IMR-90 (cell line): Measurements from ENCODE around the gene NAV1. TPM values are rescaled to one million over a fixed set of nuclear protein-coding genes. Genes with fewer than 3 reads are reported as not detected.

Source experiments
- ATAC-seq: fragments of 200-7000 bp; cut with Tn5 transposase; 2 replicates; pipeline ENCODE4 v1.9.1; 2020; ENCODE audit warnings: low read depth, mild to moderate bottlenecking, moderate library complexity
- BruUV-seq: library from RNA; stranded (reverse); fragments of 400-500 nt; replicated peaks from 2 replicates; lab custom pipeline; 2021; lab: Mats Ljungman, UMichigan
- CTCF ChIA-PET: fragments of 300-600 bp; formaldehyde crosslinking; extraction: SDS; loops from one replicate; lab custom pipeline; 2021; ENCODE audit warnings: antibody characterized with exemption; lab: Yijun Ruan, JAX
- POLR2A ChIA-PET: fragments of 300-600 bp; sonication (Branson Sonifier 250); formaldehyde crosslinking; loops from one replicate; lab custom pipeline; 2022; ENCODE audit warnings: antibody characterized with exemption; ENCODE audit not compliant: unreplicated experiment; lab: Charles Lee
- DNase-seq: peaks from one replicate; pipeline ENCODE4 v3.0.0; 2013
- H2AFZ ChIP-seq: replicated peaks from 2 replicates; pipeline ENCODE3; 2013; ENCODE audit warnings: low read length, mild to moderate bottlenecking; ENCODE audit not compliant: poor library complexity
- H2AK5ac ChIP-seq: 2 replicates; pipeline ENCODE4 v1.6.1; 2013; ENCODE audit warnings: low read depth, low read length, inconsistent platforms
- H2AK9ac ChIP-seq: replicated peaks from 2 replicates; pipeline ENCODE3; 2013; ENCODE audit warnings: mild to moderate bottlenecking, low read depth, low read length, moderate library complexity; ENCODE audit not compliant: poor library complexity
- H2BK120ac ChIP-seq: 2 replicates; pipeline ENCODE4 v1.6.1; 2013; ENCODE audit warnings: low read depth, low read length, inconsistent platforms
- H2BK15ac ChIP-seq: 3 replicates; pipeline ENCODE4 v1.6.1; 2013; ENCODE audit warnings: low read depth, low read length, inconsistent platforms
- H2BK20ac ChIP-seq: 2 replicates; pipeline ENCODE4 v1.6.1; 2013; ENCODE audit warnings: low read depth, mild to moderate bottlenecking, inconsistent platforms, low read length, moderate library complexity
- H2BK5ac ChIP-seq: 2 replicates; pipeline ENCODE4 v1.6.1; 2013; ENCODE audit warnings: mild to moderate bottlenecking, low read depth, low read length, inconsistent platforms; ENCODE audit not compliant: poor library complexity, severe bottlenecking
- H3K14ac ChIP-seq: replicated peaks from 2 replicates; pipeline ENCODE4 v1.6.1; 2013; ENCODE audit warnings: low read depth, low read length, inconsistent platforms
- H3K18ac ChIP-seq: 2 replicates; pipeline ENCODE4 v1.6.1; 2013; ENCODE audit warnings: low read depth, low read length, control low read depth
- H3K23ac ChIP-seq: 2 replicates; pipeline ENCODE4 v1.6.1; 2013; ENCODE audit warnings: low read depth, low read length, inconsistent platforms
- H3K27ac ChIP-seq: 2 replicates; pipeline ENCODE4 v1.5.1; 2013; ENCODE audit warnings: mild to moderate bottlenecking, control low read depth, low read length; ENCODE audit not compliant: insufficient read depth
- H3K27me3 ChIP-seq: 2 replicates; pipeline ENCODE4 v1.6.1; 2013; ENCODE audit warnings: low read length; ENCODE audit not compliant: control insufficient read depth, insufficient read depth
- H3K36me3 ChIP-seq: 2 replicates; pipeline ENCODE4 v1.6.1; 2013; ENCODE audit warnings: low read length, mixed read lengths; ENCODE audit not compliant: control insufficient read depth, insufficient read depth
- H3K4ac ChIP-seq: 2 replicates; pipeline ENCODE4 v1.6.1; 2013; ENCODE audit warnings: low read depth, low read length, inconsistent platforms
- H3K4me1 ChIP-seq: 2 replicates; pipeline ENCODE4 v1.6.1; 2013; ENCODE audit warnings: low read length, mixed read lengths; ENCODE audit not compliant: control insufficient read depth, insufficient read depth
- H3K4me2 ChIP-seq: 2 replicates; pipeline ENCODE4 v1.6.1; 2013; ENCODE audit warnings: low read depth, mild to moderate bottlenecking, control low read depth, low read length, moderate library complexity
- H3K4me3 ChIP-seq: 2 replicates; pipeline ENCODE4 v1.5.1; 2013; ENCODE audit warnings: low read depth, mild to moderate bottlenecking, control low read depth, low read length, moderate library complexity; ENCODE audit not compliant: insufficient read depth
- H3K56ac ChIP-seq: 2 replicates; pipeline ENCODE4 v1.6.1; 2013; ENCODE audit warnings: low read length, inconsistent platforms; ENCODE audit not compliant: insufficient read depth; ENCODE audit errors: extremely low read depth
- H3K79me1 ChIP-seq, 2 experiments: 2 replicates each; pipeline ENCODE4 v1.6.1; 2013; ENCODE audit warnings: low read length in 2 of 2, inconsistent platforms in 1 of 2, low read depth in 1 of 2
- H3K9ac ChIP-seq: 2 replicates; pipeline ENCODE4 v1.6.1; 2013; ENCODE audit warnings: low read depth, low read length, control low read depth
- H3K9me1 ChIP-seq: 2 replicates; pipeline ENCODE4 v1.6.1; 2013; ENCODE audit warnings: low read length, inconsistent platforms; ENCODE audit not compliant: insufficient read depth
- H3K9me3 ChIP-seq: 2 replicates; pipeline ENCODE4 v1.6.1; 2013; ENCODE audit warnings: low read length; ENCODE audit not compliant: control insufficient read depth, insufficient read depth
- H4K20me1 ChIP-seq: 2 replicates; pipeline ENCODE4 v1.6.1; 2013; ENCODE audit warnings: low read length, inconsistent platforms; ENCODE audit not compliant: insufficient read depth
- H4K5ac ChIP-seq: 2 replicates; pipeline ENCODE4 v1.6.1; 2013; ENCODE audit warnings: mild to moderate bottlenecking, low read depth, low read length, control low read depth
- H4K8ac ChIP-seq, 2 experiments: 2 replicates each; pipeline ENCODE4 v1.6.1; 2013; ENCODE audit warnings: low read depth in 2 of 2, low read length in 2 of 2, control low read depth in 1 of 2, inconsistent platforms in 1 of 2
- H4K91ac ChIP-seq: 2 replicates; pipeline ENCODE4 v1.6.1; 2013; ENCODE audit warnings: low read depth, low read length, inconsistent platforms; ENCODE audit not compliant: insufficient read depth
- BHLHE40 ChIP-seq: fragments of 150-350 bp; IDR thresholded peaks from 2 replicates; pipeline ENCODE4 v1.6.1; 2016; ENCODE audit warnings: mild to moderate bottlenecking, low read depth, low read length
- CEBPB ChIP-seq: IDR thresholded peaks from 2 replicates; pipeline ENCODE4 v1.6.1; 2012; ENCODE audit warnings: low read depth, low read length, improper control_type of control experiment
- CHD1 ChIP-seq: IDR thresholded peaks from 2 replicates; pipeline ENCODE4 v1.6.1; 2012; ENCODE audit warnings: low read depth, low read length, improper control_type of control experiment
- FOS ChIP-seq: fragments of 150-350 bp; IDR thresholded peaks from 2 replicates; pipeline ENCODE4 v1.6.1; 2016; ENCODE audit warnings: low read depth, low read length
- MAFK ChIP-seq: IDR thresholded peaks from 2 replicates; pipeline ENCODE4 v1.6.1; 2012; ENCODE audit warnings: low read depth, low read length, improper control_type of control experiment
- MAZ ChIP-seq: IDR thresholded peaks from 2 replicates; pipeline ENCODE4 v1.6.1; 2012; ENCODE audit warnings: low read depth, mild to moderate bottlenecking, low read length, improper control_type of control experiment, moderate library complexity, borderline replicate concordance
- NFE2L2 ChIP-seq: fragments of 150-350 bp; IDR thresholded peaks from 2 replicates; pipeline ENCODE4 v1.6.1; 2016; ENCODE audit warnings: low read depth, mild to moderate bottlenecking, low read length
- RAD21 ChIP-seq: IDR thresholded peaks from 2 replicates; pipeline ENCODE4 v1.6.1; 2012; ENCODE audit warnings: low read length, improper control_type of control experiment
- RFX5 ChIP-seq: IDR thresholded peaks from 2 replicates; pipeline ENCODE4 v1.8.0; 2012; ENCODE audit warnings: low read depth, mild to moderate bottlenecking, low read length, moderate library complexity
- SMC3 ChIP-seq: fragments of 150-350 bp; IDR thresholded peaks from 2 replicates; pipeline ENCODE4 v1.6.1; 2016; ENCODE audit warnings: low read depth, mild to moderate bottlenecking, antibody characterized with exemption, low read length, moderate library complexity
- WGBS, 2 experiments: methylation state at CpG; one replicate each; pipeline versions ENCODE4 v1.1.5 to v1.1.7; 2013; ENCODE audit warnings: missing lambda C conversion rate in 2 of 2; ENCODE audit not compliant: insufficient read length in 1 of 2; ENCODE audit errors: extremely low coverage in 2 of 2; 5-methylcytosine and 5-hydroxymethylcytosine counted together
- dilution Hi-C: fragments of 300-500 bp; cut with HindIII; formaldehyde crosslinking; loops from one replicate; pipeline ENCODE4 v1.14.3; 2018; ENCODE audit warnings: low sequenced_read_pairs; ENCODE audit not compliant: unreplicated experiment
- in situ Hi-C: fragments of 300-500 bp; cut with MboI; formaldehyde crosslinking; loops from 3 replicates; pipeline ENCODE4 v1.14.3; 2019; ENCODE audit warnings: low sequenced_read_pairs, inconsistent platforms, mixed read lengths
- intact Hi-C: fragments of 100-400 bp; cut with micrococcal nuclease; formaldehyde crosslinking; loops from 2 replicates; pipeline ENCODE4 v1.10.0; 2022
- polyA plus RNA-seq, 3 experiments: library from polyadenylated mRNA; depleted of rRNA; stranded (reverse); fragments of >200 nt; gene quantifications; 2 replicates each; pipeline ENCODE4 v1.2.3, GENCODE V29; 2012; ENCODE audit warnings: low replicate concordance in 1 of 3
- total RNA-seq: library from RNA; depleted of rRNA; stranded (reverse); fragments of >200 nt; gene quantifications from 2 replicates; pipeline ENCODE4 v1.2.3, GENCODE V29; 2012
- TF ChIP-seq, protein P1 (sequence below): fragments of 150-350 bp; IDR thresholded peaks from 2 replicates; pipeline ENCODE4 v1.6.1; 2017; ENCODE audit warnings: mild to moderate bottlenecking, antibody characterized with exemption, low read length, low read depth
- TF ChIP-seq, protein P2 (sequence below): conservative IDR thresholded peaks from 2 replicates; pipeline ENCODE4 v1.5.1; 2012; ENCODE audit warnings: mild to moderate bottlenecking, low read depth, low read length, improper control_type of control experiment
- TF ChIP-seq, protein P3 (sequence below): fragments of 150-350 bp; IDR thresholded peaks from 2 replicates; pipeline ENCODE4 v1.6.1; 2016; ENCODE audit warnings: low read depth, mild to moderate bottlenecking, low read length, moderate library complexity, borderline replicate concordance

Gene NAV1
- total and polyA plus RNA-seq, 2 of the 4 experiments (the other 2 are of a cell fraction): 14.0 to 23.1 TPM

DNA sequence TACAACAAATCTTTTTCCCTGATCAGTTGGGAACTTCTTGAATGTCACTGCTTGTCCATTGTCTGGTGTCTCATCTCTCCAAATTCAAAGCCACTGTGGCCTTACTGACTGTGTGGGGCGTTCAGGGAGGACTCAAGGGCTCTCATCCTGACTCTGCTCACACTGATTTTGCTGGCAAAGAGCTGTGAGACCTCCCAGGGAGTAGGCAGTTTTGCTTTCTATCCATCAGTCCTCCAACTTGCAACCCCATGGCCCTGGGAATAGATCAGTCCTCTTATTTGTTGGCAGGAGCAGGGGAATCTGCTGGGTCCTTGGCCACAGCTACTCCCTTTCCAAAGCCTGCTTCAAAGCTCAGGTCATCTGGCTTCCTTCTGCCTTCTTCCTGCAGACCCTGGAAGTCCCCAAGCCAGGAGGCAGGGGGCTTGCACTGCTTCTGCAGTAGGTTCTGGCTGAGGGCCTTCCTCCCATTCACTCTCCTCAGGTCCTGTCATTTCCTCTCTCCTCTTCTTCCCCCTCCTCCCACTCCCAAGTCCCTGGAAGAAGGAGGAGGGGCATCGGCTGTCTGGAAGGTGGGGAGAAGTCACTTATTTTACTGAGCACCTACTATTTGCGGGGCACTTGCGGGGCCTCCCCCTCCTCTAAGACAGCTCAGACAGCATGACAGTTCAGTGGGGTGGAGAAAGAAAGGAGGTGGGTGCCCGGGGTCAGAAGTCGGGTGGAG is 876 bp upstream of the NAV1 start:
- POLR2A ChIA-PET: interaction anchor here (0.6 kb wide), 1 partner anchor 111 kb away, joined by 3 read pairs; no protein-coding TSS in a partner anchor
- no TSS peak for BruUV-seq

More for the DNA sequence above, 876 bp upstream of the NAV1 start:
- H3K27me3 ChIP-seq: no peaks in the 10 kb centered on the region
- peak overlapping the region; percentile 71 for H3K4me2 ChIP-seq
- H3K9ac ChIP-seq: peak overlapping the region; percentile 94
- H3K36me3 ChIP-seq: no peaks in the 10 kb centered on the region
- no peak for DNase-seq
- H3K23ac ChIP-seq: peak overlapping the region; percentile 61
- peak overlapping the region; percentile 40 for H4K5ac ChIP-seq
- no CpG with 5 or more reads among the region's 6 CpGs for WGBS, 2 experiments
- peak overlapping the region; percentile 67; the same call in 2 of the 3 replicates for H2BK15ac ChIP-seq
- ATAC-seq: no peak
- peak overlapping the region; percentile 56 for H3K14ac ChIP-seq
- peaks cover 35% of the 10 kb centered on the region for H3K4me1 ChIP-seq
- peak overlapping the region; percentile 23; the same call in 1 of the 2 replicates for H3K18ac ChIP-seq
- dilution Hi-C loops: no loop called here
- H4K91ac ChIP-seq: peak overlapping the region; percentile 79
- no peaks in the 10 kb centered on the region for H4K20me1 ChIP-seq
- H3K56ac ChIP-seq: peak overlapping the region; percentile 21; the same call in 1 of the 2 replicates
- peak overlapping the region; percentile 78 for H2BK120ac ChIP-seq
- in situ Hi-C loops: loop anchor here (25.0 kb wide), 2 partner anchors 424 to 599 kb away; partner anchors contain the start of genes ARL8A and TIMM17A
- no peaks in the 10 kb centered on the region for H3K9me3 ChIP-seq
- H2AFZ ChIP-seq: peak overlapping the region; percentile 90
- peak overlapping the region; percentile 73 for H3K4me3 ChIP-seq
- H2AK5ac ChIP-seq: peak overlapping the region; percentile 54
- CTCF ChIA-PET: no interaction called here
- peak overlapping the region; percentile 64; the same call in 1 of the 2 replicates for H2BK20ac ChIP-seq
- intact Hi-C loops: loop anchor here (10.0 kb wide), 1 partner anchor 437 kb away; no protein-coding TSS in a partner anchor
- TF ChIP-seq, protein P1, sequence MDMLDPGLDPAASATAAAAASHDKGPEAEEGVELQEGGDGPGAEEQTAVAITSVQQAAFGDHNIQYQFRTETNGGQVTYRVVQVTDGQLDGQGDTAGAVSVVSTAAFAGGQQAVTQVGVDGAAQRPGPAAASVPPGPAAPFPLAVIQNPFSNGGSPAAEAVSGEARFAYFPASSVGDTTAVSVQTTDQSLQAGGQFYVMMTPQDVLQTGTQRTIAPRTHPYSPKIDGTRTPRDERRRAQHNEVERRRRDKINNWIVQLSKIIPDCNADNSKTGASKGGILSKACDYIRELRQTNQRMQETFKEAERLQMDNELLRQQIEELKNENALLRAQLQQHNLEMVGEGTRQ: no peak
- TF ChIP-seq RFX5 (no peak), BHLHE40 (no peak), NFE2L2 (no peak), SMC3 (no peak), MAFK (no peak), FOS (no peak), MAZ (no peak; the same call in 1 of the 2 replicates), CEBPB (no peak), CHD1 (no peak), RAD21 (no peak)
- TF ChIP-seq, protein P2, sequence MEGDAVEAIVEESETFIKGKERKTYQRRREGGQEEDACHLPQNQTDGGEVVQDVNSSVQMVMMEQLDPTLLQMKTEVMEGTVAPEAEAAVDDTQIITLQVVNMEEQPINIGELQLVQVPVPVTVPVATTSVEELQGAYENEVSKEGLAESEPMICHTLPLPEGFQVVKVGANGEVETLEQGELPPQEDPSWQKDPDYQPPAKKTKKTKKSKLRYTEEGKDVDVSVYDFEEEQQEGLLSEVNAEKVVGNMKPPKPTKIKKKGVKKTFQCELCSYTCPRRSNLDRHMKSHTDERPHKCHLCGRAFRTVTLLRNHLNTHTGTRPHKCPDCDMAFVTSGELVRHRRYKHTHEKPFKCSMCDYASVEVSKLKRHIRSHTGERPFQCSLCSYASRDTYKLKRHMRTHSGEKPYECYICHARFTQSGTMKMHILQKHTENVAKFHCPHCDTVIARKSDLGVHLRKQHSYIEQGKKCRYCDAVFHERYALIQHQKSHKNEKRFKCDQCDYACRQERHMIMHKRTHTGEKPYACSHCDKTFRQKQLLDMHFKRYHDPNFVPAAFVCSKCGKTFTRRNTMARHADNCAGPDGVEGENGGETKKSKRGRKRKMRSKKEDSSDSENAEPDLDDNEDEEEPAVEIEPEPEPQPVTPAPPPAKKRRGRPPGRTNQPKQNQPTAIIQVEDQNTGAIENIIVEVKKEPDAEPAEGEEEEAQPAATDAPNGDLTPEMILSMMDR: no peak
- TF ChIP-seq, protein P3, sequence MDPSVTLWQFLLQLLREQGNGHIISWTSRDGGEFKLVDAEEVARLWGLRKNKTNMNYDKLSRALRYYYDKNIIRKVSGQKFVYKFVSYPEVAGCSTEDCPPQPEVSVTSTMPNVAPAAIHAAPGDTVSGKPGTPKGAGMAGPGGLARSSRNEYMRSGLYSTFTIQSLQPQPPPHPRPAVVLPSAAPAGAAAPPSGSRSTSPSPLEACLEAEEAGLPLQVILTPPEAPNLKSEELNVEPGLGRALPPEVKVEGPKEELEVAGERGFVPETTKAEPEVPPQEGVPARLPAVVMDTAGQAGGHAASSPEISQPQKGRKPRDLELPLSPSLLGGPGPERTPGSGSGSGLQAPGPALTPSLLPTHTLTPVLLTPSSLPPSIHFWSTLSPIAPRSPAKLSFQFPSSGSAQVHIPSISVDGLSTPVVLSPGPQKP: no peak
- peak overlapping the region; percentile 12 to 56 for H4K8ac ChIP-seq
- H2BK5ac ChIP-seq: peak overlapping the region; percentile 69
- peaks cover 25% of the 10 kb centered on the region for H3K9me1 ChIP-seq
- H2AK9ac ChIP-seq: peak overlapping the region; percentile 95
- H3K27ac ChIP-seq: peak overlapping the region; percentile 74
- H3K79me1 ChIP-seq: peaks cover 2 to 62% of the 10 kb centered on the region in 2 experiments; a peak in 2 of 4 replicates
- peak overlapping the region; percentile 84 for H3K4ac ChIP-seq
